GM18498 (cell line): Measurements from ENCODE around the gene THAP2.
"Not testable (repeated sequence)": the region's sequence is repeated elsewhere in the genome, so short reads cannot be mapped to it uniquely, and the experiment has no call there.

Experiments
- ATAC-seq: cut with Tn5 transposase; IDR thresholded peaks from one replicate; pipeline ENCODE4 v1.9.1; 2021; ENCODE audit warnings: mild to moderate bottlenecking, moderate library complexity; ENCODE audit not compliant: unreplicated experiment

THAP2 gene

GRCh38 chr12:71661977-71662530 lies 2.0 kb upstream of the THAP2 start:
- no peak for ATAC-seq

- ATAC-seq = peak; percentile 24
Observed at GRCh38 chr12:71662849-71663560, 1.1 kb upstream of the THAP2 start.

DNA sequence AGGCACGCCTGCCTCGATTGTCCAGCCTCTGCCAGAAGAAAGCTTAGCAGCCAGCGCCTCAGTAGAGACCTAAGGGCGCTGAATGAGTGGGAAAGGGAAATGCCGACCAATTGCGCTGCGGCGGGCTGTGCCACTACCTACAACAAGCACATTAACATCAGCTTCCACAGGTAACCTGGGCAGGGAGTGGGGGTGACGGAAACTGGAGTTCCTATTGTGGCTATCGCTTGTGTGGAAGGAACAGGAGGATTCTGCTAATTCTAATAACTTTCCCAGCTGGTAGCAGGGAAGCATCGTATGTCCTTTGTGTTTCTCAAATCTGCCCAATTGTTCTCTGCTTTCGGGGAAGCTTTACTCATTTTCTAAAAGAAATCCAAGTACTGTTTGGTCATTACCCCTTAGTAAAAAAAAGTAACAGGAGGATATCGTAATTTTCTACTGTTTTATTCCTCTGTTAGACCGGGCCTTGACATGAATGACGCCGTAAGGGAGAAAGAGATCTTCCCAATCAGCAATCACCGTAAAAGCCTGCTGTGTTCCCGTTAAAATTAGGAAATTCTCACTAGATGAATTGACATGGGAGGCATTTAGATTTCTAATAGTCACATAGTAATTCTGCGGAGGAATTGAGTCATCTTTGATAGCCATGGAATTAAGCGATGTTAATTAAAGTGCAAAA lies 449 bp downstream of the THAP2 start:
- ATAC-seq = peak; percentile 20

DNA sequence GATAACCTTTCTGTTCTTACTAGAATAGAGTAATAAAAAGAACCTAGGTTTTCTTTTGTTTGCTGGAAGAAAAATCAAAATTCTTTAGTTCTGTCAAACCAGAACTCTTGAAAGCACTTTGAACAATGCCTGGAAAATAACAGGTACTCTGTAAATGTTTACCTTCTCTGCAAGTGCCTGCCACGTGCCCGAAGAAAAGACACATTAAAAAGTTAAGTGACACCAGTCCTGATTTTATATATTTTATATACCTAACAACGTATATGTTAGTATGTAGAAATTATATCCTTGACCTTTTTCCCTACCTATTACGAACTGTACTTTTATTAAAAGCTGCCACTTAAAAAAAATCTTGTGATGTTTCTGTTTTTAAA lies 976 bp downstream of the THAP2 start:
- ATAC-seq = no peak

- no peak for ATAC-seq
Observed at GRCh38 chr12:71666259-71666658, 2.2 kb downstream of the THAP2 start.

GRCh38 chr12:71671311-71671710 lies 7.2 kb downstream of the THAP2 start:
- ATAC-seq = no peak

DNA sequence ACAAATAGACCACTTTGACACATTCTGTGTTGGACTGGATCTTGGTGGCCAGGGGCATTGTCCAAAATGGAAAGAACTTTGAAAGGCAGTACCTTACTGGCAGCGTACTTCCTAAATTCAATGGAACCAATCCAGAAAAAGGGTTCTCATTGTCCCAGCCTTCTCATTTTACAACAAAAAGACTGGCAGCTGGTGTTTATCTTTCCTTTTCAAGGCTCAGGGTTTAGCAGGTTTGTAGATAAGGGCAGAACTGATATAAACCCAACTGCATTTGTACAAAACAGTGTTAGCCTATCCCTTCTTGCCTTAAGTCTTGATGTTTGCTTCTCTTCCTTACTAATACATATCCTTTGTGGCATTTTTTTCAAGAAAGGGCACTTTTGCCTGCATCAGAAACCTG lies 7.7 kb downstream of the THAP2 start:
- no peak for ATAC-seq

- ATAC-seq = no peak
Observed at GRCh38 chr12:71682466-71682865, 18.4 kb downstream of the THAP2 start.

GRCh38 chr12:71683633-71684032 lies 19.5 kb downstream of the THAP2 start:
- ATAC-seq = no peak

- ATAC-seq = no peak
Observed at GRCh38 chr12:71684081-71684480, 20.0 kb downstream of the THAP2 start.

DNA sequence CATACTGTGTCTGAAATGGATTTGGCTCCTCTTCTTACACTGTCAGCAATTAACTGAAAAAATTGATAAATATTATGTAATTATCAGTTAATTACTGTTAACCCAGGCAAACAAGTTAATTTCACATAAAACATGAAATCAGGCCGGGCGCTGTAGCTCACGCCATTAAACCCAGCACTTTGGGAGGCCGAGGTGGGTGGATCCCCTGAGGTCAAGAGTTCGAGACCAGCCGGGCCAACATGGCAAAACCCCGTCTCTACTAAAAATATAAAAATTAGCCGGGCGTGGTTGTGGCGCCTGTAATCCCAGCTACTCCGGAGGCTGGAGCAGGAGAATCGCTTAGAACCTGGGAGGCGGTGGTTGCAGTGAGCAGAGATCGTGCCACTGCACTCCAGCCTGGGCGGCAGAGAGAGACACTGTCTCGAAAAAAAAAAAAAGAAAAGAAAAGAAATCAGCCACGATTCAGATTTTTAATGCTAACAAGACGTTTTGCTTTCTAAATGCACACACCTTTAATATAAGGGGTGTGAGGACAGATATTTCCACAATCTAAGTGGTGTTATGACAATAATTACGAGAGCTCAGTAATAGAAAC lies 21.3 kb downstream of the THAP2 start:
- ATAC-seq = no peak

GRCh38 chr12:71685914-71686657 lies 22.0 kb downstream of the THAP2 start, which contains the start of gene TMEM19:
Gene TMEM19 (plus strand): TSS chr12:71686082. CDS start chr12:71686681, 599 bp downstream.
- peak; percentile 88 for ATAC-seq

DNA sequence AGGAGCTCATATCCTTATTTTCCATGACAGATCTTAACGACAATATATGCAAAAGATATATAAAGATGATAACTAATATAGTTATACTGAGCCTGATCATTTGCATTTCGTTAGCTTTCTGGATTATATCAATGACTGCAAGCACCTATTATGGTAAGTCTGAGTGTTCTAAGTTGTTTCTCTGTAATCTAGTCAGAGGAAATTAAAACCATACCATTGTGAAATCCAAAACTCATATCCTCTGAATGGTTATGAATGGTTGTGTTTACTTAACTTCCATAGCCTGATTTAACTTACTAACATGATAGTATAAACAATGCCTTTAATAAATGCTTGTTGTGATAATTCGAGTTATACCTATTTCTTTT lies 22.5 kb downstream of the THAP2 start:
- no peak for ATAC-seq

DNA sequence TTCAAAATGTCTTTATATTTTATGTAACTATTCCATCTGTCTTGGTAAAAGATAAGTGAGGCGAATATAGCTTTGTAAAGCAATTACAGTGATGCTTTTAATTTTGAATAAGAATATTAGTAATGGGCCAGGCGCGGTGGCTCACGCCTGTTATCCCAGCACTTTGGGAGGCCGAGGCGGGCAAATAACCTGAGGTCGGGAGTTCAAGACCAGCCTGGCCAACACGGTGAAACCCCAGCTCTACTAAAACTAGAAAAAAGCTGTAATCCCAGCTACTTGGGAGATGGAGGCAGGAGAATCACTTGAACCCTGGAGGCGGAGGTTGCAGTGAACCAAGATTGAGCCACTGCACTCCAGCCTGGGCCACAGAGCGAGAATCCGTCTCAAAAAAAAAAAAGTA lies 23.1 kb downstream of the THAP2 start:
- ATAC-seq = not testable (repeated sequence)

DNA sequence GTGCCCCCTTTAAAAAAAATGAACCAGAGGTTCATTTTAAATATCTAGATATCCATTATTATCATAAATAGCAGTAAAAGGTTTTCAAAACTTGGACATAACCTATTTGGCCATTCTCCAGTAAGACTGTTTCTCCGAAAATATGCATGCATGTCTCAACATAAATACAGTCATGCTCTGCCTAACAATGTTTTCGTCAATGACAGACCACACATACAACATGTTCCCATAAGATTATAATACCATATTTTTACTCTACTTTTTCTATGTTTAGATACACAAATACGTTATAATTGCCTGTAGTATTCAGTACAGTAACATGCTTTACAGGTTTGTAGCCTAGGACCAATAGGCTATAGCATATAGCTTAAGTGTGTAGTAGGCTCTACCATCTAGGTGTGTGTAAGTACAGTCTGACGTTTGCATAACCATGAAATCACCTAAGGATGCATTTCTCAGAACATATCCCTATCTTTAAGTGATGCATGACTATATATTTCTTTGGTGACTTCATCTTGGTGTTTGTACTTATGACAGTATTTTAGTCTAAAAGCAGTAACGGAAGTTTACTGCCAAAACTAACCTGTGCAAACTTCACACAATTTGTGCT lies 25.0 kb downstream of the THAP2 start:
- ATAC-seq = no peak

DNA sequence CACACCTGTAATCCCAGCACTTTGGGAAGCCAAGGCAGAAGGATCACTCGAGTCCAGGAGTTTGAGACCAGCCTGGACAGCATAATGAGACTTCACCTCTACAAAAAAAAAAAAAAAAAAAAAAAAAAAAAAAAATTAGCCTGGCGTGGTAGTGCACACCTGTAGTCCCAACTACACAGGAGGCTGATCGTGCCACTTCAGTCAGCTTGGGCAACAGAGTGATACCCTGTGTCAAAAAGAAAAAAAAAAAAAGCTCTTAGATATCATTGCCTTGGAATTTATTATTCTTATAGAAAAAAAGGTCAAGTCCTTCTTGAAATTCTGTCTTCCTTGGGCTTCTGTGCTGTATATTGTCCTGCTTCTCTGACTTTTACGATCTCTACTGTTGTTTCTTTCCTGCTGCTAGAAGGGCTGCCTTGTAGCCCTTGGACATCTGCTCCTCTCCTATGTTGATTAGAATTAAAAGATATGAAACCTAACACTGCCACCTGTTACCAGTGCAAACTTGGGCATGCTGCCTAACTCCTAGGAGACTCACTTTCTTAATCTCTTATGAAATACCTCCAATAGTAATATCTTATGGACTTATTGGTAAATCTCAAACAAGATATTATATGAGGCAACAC lies 27.5 kb downstream of the THAP2 start:
- ATAC-seq = no peak

- no peak for ATAC-seq
Observed at GRCh38 chr12:71693126-71693525, 29.0 kb downstream of the THAP2 start.

- ATAC-seq = peak; percentile 17
Observed at GRCh38 chr12:71693651-71694050, 29.6 kb downstream of the THAP2 start.

DNA sequence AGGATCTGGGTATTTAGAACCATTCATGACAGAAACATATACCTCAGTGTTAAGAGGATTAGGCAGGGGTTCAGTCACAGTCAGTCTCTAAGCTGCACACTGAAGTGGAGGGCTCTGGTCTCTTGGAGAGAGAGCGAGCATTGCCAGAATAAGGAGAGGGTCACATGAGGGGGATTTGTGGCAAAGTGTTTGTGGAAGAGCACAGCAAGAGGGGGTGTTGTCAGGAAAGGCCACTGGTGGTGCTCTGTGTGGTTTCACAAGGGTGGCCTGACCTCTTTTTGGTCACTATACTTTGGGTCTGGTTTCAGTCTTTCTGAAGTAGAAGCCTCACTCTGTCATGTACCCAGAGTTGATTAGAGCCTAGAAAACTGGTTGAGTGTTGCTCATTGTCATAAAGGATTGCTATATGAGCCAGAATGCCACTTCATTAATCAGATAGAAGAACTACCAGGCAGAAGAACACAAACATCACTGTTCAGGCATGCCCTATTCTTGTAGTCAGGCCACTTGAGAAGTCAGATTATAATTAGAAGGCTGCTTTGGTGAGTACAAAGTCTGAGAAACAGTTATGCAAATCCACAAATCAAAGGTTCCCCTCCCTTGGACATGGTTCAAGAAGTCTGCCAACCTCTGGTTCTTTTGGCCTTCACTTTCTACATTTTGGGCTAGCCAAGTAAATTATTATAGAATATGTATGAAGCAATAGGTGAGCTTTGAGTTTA lies 30.2 kb downstream of the THAP2 start:
- peak; percentile 92 for ATAC-seq

DNA sequence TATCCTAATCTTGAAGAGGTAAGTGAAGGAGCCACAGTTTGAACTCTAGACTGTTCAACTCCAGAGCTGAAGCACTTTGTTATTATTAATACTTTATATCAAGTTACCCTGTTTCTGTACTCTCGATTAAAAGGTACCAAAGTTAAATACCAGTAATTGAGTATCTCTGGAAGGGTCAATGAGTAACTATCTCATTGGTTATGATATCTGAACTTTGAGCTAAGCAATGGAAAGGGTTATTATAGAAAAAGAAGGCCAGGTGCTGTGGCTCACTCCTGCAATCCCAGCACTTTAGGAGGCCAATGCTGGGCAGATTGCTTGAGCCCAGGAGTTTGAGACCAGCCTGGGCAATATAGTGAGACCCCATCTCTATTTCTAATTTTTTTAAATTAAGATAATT lies 31.7 kb downstream of the THAP2 start:
- no peak for ATAC-seq
